Activated CD4-positive, alpha-beta T cell treated with anti-CD3 and anti-CD28 coated beads for 48 hours (primary cell): Measurements from ENCODE around the gene PNRC1.
A peak's percentile ranks its signal among the peaks of the same experiment; 100 is the strongest.
"Not testable (repeated sequence)": the region's sequence is repeated elsewhere in the genome, so short reads cannot be mapped to it uniquely, and the experiment has no call there.

ENCODE experiments used
- DNase-seq: peaks from one replicate; pipeline ENCODE4 v3.0.0-alpha.2; 2020

Gene PNRC1

GRCh38 chr6:89063881-89064280 is 16.7 kb upstream of the PNRC1 start:
- DNase-seq = no peak

- DNase-seq = not testable (repeated sequence)
These were observed 15.6 kb upstream of the PNRC1 start for GRCh38 chr6:89064931-89065330.

- not testable (repeated sequence) for DNase-seq
These were observed 14.4 kb upstream of the PNRC1 start for GRCh38 chr6:89066121-89066520.

- DNase-seq = no peak
These were observed 13.5 kb upstream of the PNRC1 start for GRCh38 chr6:89066940-89067646.

GRCh38 chr6:89067796-89068195 is 12.8 kb upstream of the PNRC1 start:
- DNase-seq = no peak

GRCh38 chr6:89068695-89069094 is 11.9 kb upstream of the PNRC1 start:
- DNase-seq = no peak

GRCh38 chr6:89069536-89070163 is 10.9 kb upstream of the PNRC1 start:
- DNase-seq = no peak

- DNase-seq = no peak
These were observed 9.5 kb upstream of the PNRC1 start for GRCh38 chr6:89071036-89071435.

- DNase-seq = no peak
These were observed 7.4 kb upstream of the PNRC1 start for GRCh38 chr6:89073014-89073620.

- no peak for DNase-seq
These were observed 6.7 kb upstream of the PNRC1 start for GRCh38 chr6:89073840-89074239.

GRCh38 chr6:89079511-89080234 is 878 bp upstream of the PNRC1 start:
- DNase-seq = peak; percentile 57

- DNase-seq = no peak
These were observed 525 bp downstream of the PNRC1 start for GRCh38 chr6:89081129-89081422.

- peak; percentile 99 for DNase-seq
These were observed 1.1 kb downstream of the PNRC1 start for GRCh38 chr6:89081423-89082322.

- DNase-seq = peak; percentile 17
These were observed 1.9 kb downstream of the PNRC1 start for GRCh38 chr6:89082486-89082891.

- DNase-seq = no peak
These were observed 4.0 kb downstream of the PNRC1 start for GRCh38 chr6:89084542-89084941.

GRCh38 chr6:89084954-89085353 is 4.4 kb downstream of the PNRC1 start:
- no peak for DNase-seq

- no peak for DNase-seq
These were observed 5.1 kb downstream of the PNRC1 start for GRCh38 chr6:89085409-89086205.

GRCh38 chr6:89087881-89088280 is 7.3 kb downstream of the PNRC1 start:
- no peak for DNase-seq

- DNase-seq = no peak
These were observed 17.9 kb downstream of the PNRC1 start for GRCh38 chr6:89098461-89098860.

- DNase-seq = no peak
These were observed 19.6 kb downstream of the PNRC1 start for GRCh38 chr6:89100114-89100513.

GRCh38 chr6:89110284-89110683 is 29.7 kb downstream of the PNRC1 start:
- no peak for DNase-seq

- DNase-seq = no peak
These were observed 31.4 kb downstream of the PNRC1 start for GRCh38 chr6:89111933-89112332.
